H9 (cell line): ENCODE data around the gene PPFIA4. TPM values are rescaled to one million over a fixed set of nuclear protein-coding genes. Genes with fewer than 3 reads are reported as not detected.

Source experiments
- DNase-seq: peaks from one replicate; pipeline ENCODE4 v3.0.0-alpha.2; 2017
- H2AFZ ChIP-seq: one replicate; pipeline ENCODE4 v1.6.1; 2013; ENCODE audit warnings: mild to moderate bottlenecking, low read length, control low read depth, moderate library complexity
- H2AK5ac ChIP-seq: 2 replicates; pipeline ENCODE4 v1.6.1; 2013; ENCODE audit warnings: low read length, control low read depth, mixed read lengths; ENCODE audit not compliant: insufficient read length
- H2BK120ac ChIP-seq: one replicate; pipeline ENCODE4 v1.6.1; 2013; ENCODE audit warnings: low read depth, mild to moderate bottlenecking, low read length, control low read depth, inconsistent platforms; ENCODE audit not compliant: poor library complexity, severe bottlenecking
- H2BK12ac ChIP-seq: 2 replicates; pipeline ENCODE4 v1.6.1; 2013; ENCODE audit warnings: low read length, control low read depth, mixed read lengths, low read depth; ENCODE audit not compliant: insufficient read length
- H2BK15ac ChIP-seq: 2 replicates; pipeline ENCODE4 v1.6.1; 2013; ENCODE audit warnings: low read depth, low read length, control low read depth
- H2BK20ac ChIP-seq: one replicate; pipeline ENCODE4 v1.6.1; 2013; ENCODE audit warnings: low read depth, mild to moderate bottlenecking, low read length, control low read depth, inconsistent platforms; ENCODE audit not compliant: poor library complexity, severe bottlenecking
- H2BK5ac ChIP-seq: 2 replicates; pipeline ENCODE4 v1.6.1; 2013; ENCODE audit warnings: low read length, control low read depth, mixed read lengths; ENCODE audit not compliant: insufficient read length
- H3K14ac ChIP-seq: 2 replicates; pipeline ENCODE4 v1.6.1; 2013; ENCODE audit warnings: low read length, control low read depth; ENCODE audit not compliant: insufficient read depth
- H3K18ac ChIP-seq: 2 replicates; pipeline ENCODE4 v1.6.1; 2013; ENCODE audit warnings: low read depth, mild to moderate bottlenecking, mixed read lengths, low read length, control low read depth; ENCODE audit not compliant: insufficient read length
- H3K23ac ChIP-seq: 2 replicates; pipeline ENCODE4 v1.6.1; 2013; ENCODE audit warnings: low read length, control low read depth, mixed read lengths, low read depth; ENCODE audit not compliant: insufficient read length
- H3K23me2 ChIP-seq: 2 replicates; pipeline ENCODE4 v1.6.1; 2013; ENCODE audit warnings: low read depth, mild to moderate bottlenecking, mixed read lengths, low read length, control low read depth; ENCODE audit not compliant: insufficient read length, poor library complexity, severe bottlenecking
- H3K27ac ChIP-seq: 2 replicates; pipeline ENCODE4 v1.5.1; 2013; ENCODE audit warnings: low read length, control low read depth, mixed read lengths, low read depth; ENCODE audit not compliant: insufficient read length
- H3K27me3 ChIP-seq: 2 replicates; pipeline ENCODE4 v1.6.1; 2013; ENCODE audit warnings: low read length, control low read depth, inconsistent platforms; ENCODE audit not compliant: insufficient read depth
- H3K4ac ChIP-seq: 2 replicates; pipeline ENCODE4 v1.6.1; 2013; ENCODE audit warnings: low read depth, mild to moderate bottlenecking, control low read depth, inconsistent platforms, low read length, moderate library complexity
- H3K4me1 ChIP-seq: 2 replicates; pipeline ENCODE4 v1.6.1; 2013; ENCODE audit warnings: low read length, control low read depth, inconsistent platforms; ENCODE audit not compliant: insufficient read depth
- H3K4me2 ChIP-seq: 2 replicates; pipeline ENCODE4 v1.6.1; 2013; ENCODE audit warnings: low read length, control low read depth, mixed read lengths; ENCODE audit not compliant: insufficient read length, insufficient read depth
- H3K56ac ChIP-seq: 2 replicates; pipeline ENCODE4 v1.6.1; 2013; ENCODE audit warnings: low read depth, mild to moderate bottlenecking, mixed read lengths, low read length, control low read depth; ENCODE audit not compliant: insufficient read length
- H3K79me1 ChIP-seq: 2 replicates; pipeline ENCODE4 v1.6.1; 2013; ENCODE audit warnings: low read depth, mild to moderate bottlenecking, moderate library complexity, low read length, control low read depth, inconsistent platforms; ENCODE audit not compliant: insufficient read depth, poor library complexity, severe bottlenecking
- H3K79me2 ChIP-seq: 2 replicates; pipeline ENCODE4 v1.6.1; 2013; ENCODE audit warnings: low read length, control low read depth, inconsistent platforms; ENCODE audit not compliant: insufficient read depth
- H3K9ac ChIP-seq: 2 replicates; pipeline ENCODE4 v1.6.1; 2013; ENCODE audit warnings: low read length, control low read depth, mixed read lengths; ENCODE audit not compliant: insufficient read length; ENCODE audit errors: extremely low read depth
- H3K9me3 ChIP-seq: one replicate; pipeline ENCODE4 v1.6.1; 2013; ENCODE audit warnings: low read depth, low read length, inconsistent platforms; ENCODE audit not compliant: control insufficient read depth
- H3T11ph ChIP-seq: one replicate; pipeline ENCODE4 v1.6.1; 2013; ENCODE audit warnings: mild to moderate bottlenecking, low read length, control low read depth, inconsistent platforms
- H4K20me1 ChIP-seq: one replicate; pipeline ENCODE4 v1.6.1; 2013; ENCODE audit not compliant: control insufficient read depth, insufficient read length, insufficient read depth
- H4K5ac ChIP-seq: 2 replicates; pipeline ENCODE4 v1.6.1; 2013; ENCODE audit warnings: low read depth, mild to moderate bottlenecking, mixed read lengths, low read length, control low read depth; ENCODE audit not compliant: insufficient read length
- H4K8ac ChIP-seq: replicated peaks from 2 replicates; pipeline ENCODE4 v1.6.1; 2013; ENCODE audit warnings: low read length, control low read depth, mixed read lengths, low read depth; ENCODE audit not compliant: insufficient read length
- H4K91ac ChIP-seq: 2 replicates; pipeline ENCODE4 v1.6.1; 2013; ENCODE audit warnings: low read depth, mild to moderate bottlenecking, moderate library complexity, mixed read lengths, low read length, control low read depth; ENCODE audit not compliant: insufficient read length
- H3K27ac Mint-ChIP-seq, 3 experiments: 2 replicates in 2 of 3; 3 replicates in 1 of 3; pipeline ENCODE4 v1.8.0; 2020 to 2021; ENCODE audit warnings: mixed read lengths in 3 of 3, mild to moderate bottlenecking in 1 of 3, moderate library complexity in 1 of 3
- H3K27me3 Mint-ChIP-seq: 2 replicates; pipeline ENCODE4 v1.8.0; 2021; ENCODE audit warnings: low read depth, mild to moderate bottlenecking, moderate library complexity, mixed read lengths
- H3K36me3 Mint-ChIP-seq, 3 experiments: 2 replicates in 2 of 3; 3 replicates in 1 of 3; pipeline ENCODE4 v1.8.0; 2020 to 2021; ENCODE audit warnings: low read depth in 3 of 3, mixed read lengths in 3 of 3; ENCODE audit not compliant: insufficient read depth in 1 of 3
- H3K4me1 Mint-ChIP-seq, 2 experiments: 2 replicates each; pipeline ENCODE4 v1.8.0; 2020; ENCODE audit warnings: mixed read lengths in 2 of 2
- H3K4me3 Mint-ChIP-seq, 2 experiments: 2 replicates in 1 of 2; 3 replicates in 1 of 2; pipeline ENCODE4 v1.8.0; 2020 to 2021; ENCODE audit warnings: mild to moderate bottlenecking in 2 of 2, mixed read lengths in 2 of 2, moderate library complexity in 1 of 2
- H3K9me3 Mint-ChIP-seq, 2 experiments: 2 replicates in 1 of 2; 3 replicates in 1 of 2; pipeline ENCODE4 v1.8.0; 2020; ENCODE audit warnings: mild to moderate bottlenecking in 2 of 2, mixed read lengths in 2 of 2, moderate library complexity in 1 of 2
- CTCF ChIP-seq: fragments of 200-600 bp; sonication (generic); conservative IDR thresholded peaks from 3 replicates; pipeline ENCODE4 v1.8.0; 2021; ENCODE audit warnings: antibody characterized with exemption, mild to moderate bottlenecking
- WGBS: extraction: QIAGEN DNeasy Blood & Tissue Kit; methylation state at CpG from one replicate; pipeline ENCODE4 v1.1.7; 2013; ENCODE audit warnings: missing lambda C conversion rate, low lambda C conversion rate, mixed read lengths; ENCODE audit not compliant: insufficient read length; ENCODE audit errors: extremely low coverage; 5-methylcytosine and 5-hydroxymethylcytosine counted together
- total RNA-seq: library from RNA; stranded (reverse); gene quantifications from 2 replicates; pipeline ENCODE4 v1.2.1, GENCODE V29; 2021

PPFIA4 gene
- total RNA-seq, 1 experiment from 2014 or later = 3.9 TPM

GRCh38 chr1:203072911-203073310, 46.6 kb downstream of the PPFIA4 start:
- no peak overlapping the region for H3K56ac ChIP-seq
- no peak overlapping the region for H2BK12ac ChIP-seq
- H2BK120ac ChIP-seq = no peak overlapping the region
- no peak overlapping the region for H3K18ac ChIP-seq
- DNase-seq = no peak
- H2BK15ac ChIP-seq = no peak overlapping the region
- Mint-ChIP-seq H3K27me3 (peaks cover 2% of the 10 kb centered on the region), H3K9me3 (no peaks in the 10 kb centered on the region), H3K4me1 (peaks cover 0 to 9% of the 10 kb centered on the region in 2 experiments; a peak in 2 of 4 replicates), H3K4me3 (no peak overlapping the region), H3K27ac (no peak overlapping the region), H3K36me3 (peaks cover 0 to 8% (median 5%) of the 10 kb centered on the region in 3 experiments; a peak in 2 of 7 replicates)
- peaks cover 8% of the 10 kb centered on the region for H3K23me2 ChIP-seq
- no peak overlapping the region for H3K4ac ChIP-seq
- H4K20me1 ChIP-seq = no peaks in the 10 kb centered on the region
- H2BK20ac ChIP-seq = no peak overlapping the region
- no peaks in the 10 kb centered on the region; the same call in 1 of the 2 replicates for H3K27me3 ChIP-seq
- H3K14ac ChIP-seq = no peak overlapping the region
- H2AFZ ChIP-seq = no peak overlapping the region
- no peak overlapping the region for H3K9ac ChIP-seq
- no peak overlapping the region for H3K27ac ChIP-seq
- H3K23ac ChIP-seq = no peak overlapping the region
- H4K8ac ChIP-seq = no peak overlapping the region
- H3T11ph ChIP-seq = no peak overlapping the region
- no peak for TF ChIP-seq CTCF
- H3K79me1 ChIP-seq = no peaks in the 10 kb centered on the region
- no peak overlapping the region for H2BK5ac ChIP-seq
- peaks cover 3% of the 10 kb centered on the region; the same call in 1 of the 2 replicates for H3K4me1 ChIP-seq
- H3K4me2 ChIP-seq = no peak overlapping the region
- no peak overlapping the region for H4K91ac ChIP-seq
- no peak overlapping the region for H2AK5ac ChIP-seq
- no peaks in the 10 kb centered on the region for H3K79me2 ChIP-seq
- no CpG with 5 or more reads among the region's 3 CpGs for WGBS
- no peaks in the 10 kb centered on the region for H3K9me3 ChIP-seq
- H4K5ac ChIP-seq = no peak overlapping the region
